GM13976 (cell line): ENCODE data around the gene DISC1.
"Not testable (repeated sequence)": the region's sequence is repeated elsewhere in the genome, so short reads cannot be mapped to it uniquely, and the experiment has no call there.

Source experiments
- DNase-seq: peaks from one replicate; pipeline ENCODE4 v3.0.0; 2012; ENCODE audit warnings: low spot score
- in situ Hi-C: fragments of 300-500 bp; cut with MboI; formaldehyde crosslinking; loops from one replicate; pipeline ENCODE4 v1.12.0; 2022; ENCODE audit warnings: low sequenced_read_pairs, mixed read lengths, inconsistent platforms; ENCODE audit not compliant: unreplicated experiment
- TF ChIP-seq, protein P1 (sequence below): IDR thresholded peaks from 2 replicates; pipeline ENCODE4 v1.5.1; 2012; ENCODE audit warnings: borderline replicate concordance, mild to moderate bottlenecking; ENCODE audit not compliant: insufficient read depth; ENCODE audit errors: extremely low read depth, missing control alignments, control extremely low read depth

DISC1 gene

DNA sequence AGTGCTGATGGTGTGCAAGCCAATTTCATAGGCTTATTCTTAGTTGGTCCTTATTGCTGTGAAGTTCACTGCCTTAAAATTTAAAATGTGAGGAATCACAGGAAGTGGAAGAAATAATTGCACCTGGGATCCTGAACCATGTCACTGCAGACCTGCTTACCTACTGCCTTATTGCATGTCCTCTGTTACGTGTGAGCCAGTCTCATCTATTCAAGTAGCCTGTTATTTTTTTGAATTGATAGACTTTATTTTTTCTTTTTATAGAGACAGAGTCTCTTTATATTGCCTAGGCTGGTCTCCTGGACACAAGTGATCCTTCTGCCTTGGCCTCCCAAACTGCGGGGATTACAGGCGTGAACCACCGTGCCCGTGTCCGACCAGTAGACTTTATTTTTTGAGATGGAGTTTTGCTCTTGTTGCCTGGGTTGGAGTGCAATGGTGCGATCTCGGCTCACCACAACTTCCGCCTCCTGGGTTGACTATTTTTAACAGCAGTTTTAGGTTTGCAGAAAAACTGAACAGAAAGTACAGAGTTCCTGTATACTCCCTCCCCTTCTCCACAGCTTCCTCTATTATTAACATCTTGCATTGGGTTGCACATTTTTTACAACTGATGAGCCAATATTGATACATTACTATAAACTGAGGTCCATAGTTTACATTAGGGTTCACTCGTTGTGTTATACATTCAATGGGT lies 14.0 kb upstream of the DISC1 start:
- no peak for DNase-seq
- in situ Hi-C loops: no loop called here
- TF ChIP-seq, protein P1, sequence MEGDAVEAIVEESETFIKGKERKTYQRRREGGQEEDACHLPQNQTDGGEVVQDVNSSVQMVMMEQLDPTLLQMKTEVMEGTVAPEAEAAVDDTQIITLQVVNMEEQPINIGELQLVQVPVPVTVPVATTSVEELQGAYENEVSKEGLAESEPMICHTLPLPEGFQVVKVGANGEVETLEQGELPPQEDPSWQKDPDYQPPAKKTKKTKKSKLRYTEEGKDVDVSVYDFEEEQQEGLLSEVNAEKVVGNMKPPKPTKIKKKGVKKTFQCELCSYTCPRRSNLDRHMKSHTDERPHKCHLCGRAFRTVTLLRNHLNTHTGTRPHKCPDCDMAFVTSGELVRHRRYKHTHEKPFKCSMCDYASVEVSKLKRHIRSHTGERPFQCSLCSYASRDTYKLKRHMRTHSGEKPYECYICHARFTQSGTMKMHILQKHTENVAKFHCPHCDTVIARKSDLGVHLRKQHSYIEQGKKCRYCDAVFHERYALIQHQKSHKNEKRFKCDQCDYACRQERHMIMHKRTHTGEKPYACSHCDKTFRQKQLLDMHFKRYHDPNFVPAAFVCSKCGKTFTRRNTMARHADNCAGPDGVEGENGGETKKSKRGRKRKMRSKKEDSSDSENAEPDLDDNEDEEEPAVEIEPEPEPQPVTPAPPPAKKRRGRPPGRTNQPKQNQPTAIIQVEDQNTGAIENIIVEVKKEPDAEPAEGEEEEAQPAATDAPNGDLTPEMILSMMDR: no peak

DNA sequence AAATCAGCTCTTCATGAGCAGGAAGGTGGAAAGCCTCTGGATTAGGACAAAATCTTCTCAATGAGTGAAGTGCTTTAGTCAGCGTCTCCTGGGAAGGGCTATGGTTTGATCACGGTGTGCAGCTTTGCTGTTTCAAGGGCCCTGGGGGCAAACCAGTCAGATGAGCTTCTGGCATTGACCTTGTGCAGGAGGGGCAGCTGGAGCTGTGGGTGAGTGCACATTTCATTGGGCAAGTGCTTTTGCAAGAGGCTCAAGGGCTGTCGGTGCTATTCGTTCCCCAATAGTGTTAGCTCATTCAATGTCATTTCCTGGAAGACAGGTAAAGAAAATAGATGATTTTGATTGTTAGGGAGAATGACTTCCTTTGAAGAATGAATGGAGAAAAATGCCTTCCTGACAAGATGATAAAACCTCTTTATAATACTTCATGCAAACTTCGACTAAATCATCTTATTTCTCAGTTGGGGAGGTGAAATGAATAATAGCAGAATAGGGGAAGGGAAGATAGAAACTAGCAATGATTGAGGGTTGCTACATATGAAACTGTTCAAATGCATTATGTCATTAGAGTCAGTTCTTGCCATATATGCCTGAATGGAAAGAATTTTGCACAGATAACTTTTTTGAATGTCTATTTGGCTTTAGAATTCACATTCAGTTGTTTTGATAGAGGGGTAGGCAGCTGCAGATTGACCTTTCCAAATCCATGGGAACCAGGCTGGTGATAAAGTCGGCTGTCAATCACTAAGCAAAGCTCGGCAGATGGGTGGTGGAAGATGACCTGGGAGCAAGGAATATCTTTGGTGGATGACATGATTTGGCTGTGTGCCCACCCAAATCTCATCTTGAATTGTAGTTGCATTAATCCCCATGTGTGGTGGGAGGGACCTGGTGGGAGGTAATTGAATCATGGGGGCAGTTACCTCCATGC lies 12.9 kb upstream of the DISC1 start:
- in situ Hi-C loops: no loop called here
- TF ChIP-seq, protein P1: no peak
- peak; percentile 34 for DNase-seq

DNA sequence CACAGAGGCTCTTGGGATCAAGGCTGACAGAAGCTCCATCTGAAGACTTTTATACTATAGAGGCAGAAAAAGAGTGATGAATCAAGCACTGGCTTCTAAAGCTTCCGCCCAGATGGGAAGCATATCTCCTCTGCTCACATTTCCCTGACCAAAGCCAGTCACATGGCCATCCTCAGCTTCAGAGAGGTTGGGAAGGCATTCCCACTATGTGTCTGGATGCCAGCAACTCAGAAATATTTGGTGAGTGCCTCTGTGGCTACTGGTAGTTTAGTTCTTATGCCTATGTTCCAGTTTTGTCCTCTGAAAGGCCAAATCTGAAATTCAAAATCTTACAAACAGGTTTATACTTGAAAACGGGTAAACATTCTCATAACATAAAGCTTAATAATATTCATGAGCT lies 9.9 kb upstream of the DISC1 start:
- no peak for DNase-seq
- TF ChIP-seq, protein P1: no peak
- in situ Hi-C loops: no loop called here

DNA sequence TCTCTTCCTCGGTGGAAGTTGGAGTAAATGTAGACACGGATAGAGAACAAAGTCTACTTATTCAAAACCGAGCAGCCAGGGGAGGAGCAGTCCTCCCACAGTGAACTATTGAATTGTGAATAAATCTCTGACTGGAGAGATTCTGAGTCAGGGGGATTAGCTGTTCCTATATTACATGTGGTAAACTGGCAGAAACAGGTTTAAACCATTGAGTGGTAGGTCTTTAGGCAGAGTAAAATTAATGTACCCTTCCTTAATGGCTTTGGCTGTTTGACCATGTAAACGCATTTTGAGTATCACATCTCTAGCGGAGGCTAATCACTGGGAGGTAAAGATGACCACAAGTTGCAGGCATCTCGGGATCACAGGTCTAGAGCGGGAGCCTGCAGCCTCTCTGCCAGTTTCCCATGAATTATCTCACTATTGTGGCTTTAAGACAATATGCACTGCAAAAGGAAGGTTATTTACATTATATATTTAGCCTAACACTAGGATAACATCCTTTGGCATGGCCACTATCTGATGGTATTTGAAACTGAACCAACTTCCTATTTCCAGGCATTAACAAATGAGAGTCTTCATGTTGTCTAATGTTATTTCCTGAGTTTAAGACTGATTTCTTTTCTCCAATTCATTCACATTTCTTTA lies 7.9 kb upstream of the DISC1 start:
- TF ChIP-seq, protein P1: no peak
- DNase-seq: no peak
- in situ Hi-C loops: no loop called here

DNA sequence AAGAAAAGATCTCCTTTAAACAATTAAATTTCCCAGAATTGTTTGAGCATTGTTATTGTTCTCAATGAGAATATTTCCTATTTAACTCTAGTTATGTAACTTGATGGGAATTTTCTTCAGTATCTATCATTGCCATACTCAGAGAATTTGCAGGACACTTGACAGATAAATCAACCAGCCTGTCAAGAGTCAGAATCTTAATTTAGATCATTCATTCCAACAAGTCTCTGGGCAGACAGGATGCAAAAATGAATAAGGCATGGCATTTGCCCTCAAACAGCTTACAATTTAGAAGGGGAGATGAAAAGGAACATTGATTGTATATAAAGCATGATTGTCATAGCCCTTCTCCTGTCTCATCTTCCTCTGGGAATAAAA lies 7.3 kb upstream of the DISC1 start:
- in situ Hi-C loops: no loop called here
- no peak for DNase-seq
- TF ChIP-seq, protein P1: no peak

DNA sequence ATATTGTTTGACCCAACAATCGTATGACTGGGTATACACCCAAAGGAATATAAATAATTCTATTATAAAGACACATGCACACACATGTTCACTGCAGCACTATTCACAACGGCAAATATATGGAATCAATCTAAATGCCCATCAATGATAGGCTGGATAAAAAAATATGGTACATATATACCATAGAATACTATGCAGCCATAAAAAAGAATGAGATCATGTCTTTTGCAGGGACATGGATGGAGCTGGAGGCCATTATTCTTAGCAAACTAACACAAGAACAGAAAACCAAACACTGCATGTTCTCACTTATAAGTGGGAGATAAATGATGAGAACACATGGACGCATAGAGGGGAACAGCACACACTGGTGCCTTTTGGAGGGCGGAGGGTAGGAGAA lies 1.5 kb upstream of the DISC1 start:
- in situ Hi-C loops, DNase-seq: not testable (repeated sequence)
